ELR (cell line): Measurements from ENCODE around the gene AQP10.
A peak's percentile ranks its signal among the peaks of the same experiment; 100 is the strongest.
"Not testable (repeated sequence)": the region's sequence is repeated elsewhere in the genome, so short reads cannot be mapped to it uniquely, and the experiment has no call there.

Source experiments
- DNase-seq: peaks from one replicate; pipeline ENCODE4 v3.0.0-alpha.2; 2015; ENCODE audit warnings: low read depth

AQP10 gene, protein sequence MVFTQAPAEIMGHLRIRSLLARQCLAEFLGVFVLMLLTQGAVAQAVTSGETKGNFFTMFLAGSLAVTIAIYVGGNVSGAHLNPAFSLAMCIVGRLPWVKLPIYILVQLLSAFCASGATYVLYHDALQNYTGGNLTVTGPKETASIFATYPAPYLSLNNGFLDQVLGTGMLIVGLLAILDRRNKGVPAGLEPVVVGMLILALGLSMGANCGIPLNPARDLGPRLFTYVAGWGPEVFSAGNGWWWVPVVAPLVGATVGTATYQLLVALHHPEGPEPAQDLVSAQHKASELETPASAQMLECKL

DNA sequence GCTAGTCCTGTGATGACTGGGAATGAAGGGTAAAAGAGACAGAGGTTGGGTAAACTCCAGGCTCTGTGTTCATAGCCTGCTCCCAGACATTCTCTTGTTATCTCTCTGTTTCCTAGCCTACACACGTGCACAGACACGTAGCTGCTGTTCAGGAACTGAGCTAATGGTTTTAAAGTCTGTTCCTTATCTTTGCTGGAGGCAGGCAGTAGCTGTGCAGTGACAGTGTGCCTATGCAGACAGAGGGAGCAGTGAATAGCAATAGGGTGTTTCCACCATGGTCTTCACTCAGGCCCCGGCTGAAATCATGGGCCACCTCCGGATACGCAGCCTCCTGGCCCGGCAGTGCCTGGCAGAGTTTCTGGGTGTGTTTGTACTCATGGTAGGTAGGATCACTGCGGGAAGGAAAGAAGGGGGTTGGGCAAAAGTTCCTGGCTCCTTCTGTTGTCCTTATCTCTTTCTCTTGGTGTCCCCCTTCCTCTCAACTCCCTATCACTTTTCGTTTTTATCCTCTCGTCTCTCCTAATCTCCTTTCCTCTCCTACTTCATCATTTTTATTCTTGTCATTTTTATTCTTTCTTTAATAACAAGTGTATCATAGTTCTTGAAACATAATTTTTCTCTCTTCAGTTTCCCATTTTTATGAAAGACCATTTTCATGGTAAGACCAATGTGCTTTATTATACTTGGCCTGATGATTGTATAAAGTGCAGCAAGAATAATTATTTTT, at the start of gene AQP10:
Gene AQP10 (plus strand): TSS at position 212 of the 727 bp plus-strand sequence. CDS start 63 bp downstream, at position 275.
- no peak for DNase-seq

DNA sequence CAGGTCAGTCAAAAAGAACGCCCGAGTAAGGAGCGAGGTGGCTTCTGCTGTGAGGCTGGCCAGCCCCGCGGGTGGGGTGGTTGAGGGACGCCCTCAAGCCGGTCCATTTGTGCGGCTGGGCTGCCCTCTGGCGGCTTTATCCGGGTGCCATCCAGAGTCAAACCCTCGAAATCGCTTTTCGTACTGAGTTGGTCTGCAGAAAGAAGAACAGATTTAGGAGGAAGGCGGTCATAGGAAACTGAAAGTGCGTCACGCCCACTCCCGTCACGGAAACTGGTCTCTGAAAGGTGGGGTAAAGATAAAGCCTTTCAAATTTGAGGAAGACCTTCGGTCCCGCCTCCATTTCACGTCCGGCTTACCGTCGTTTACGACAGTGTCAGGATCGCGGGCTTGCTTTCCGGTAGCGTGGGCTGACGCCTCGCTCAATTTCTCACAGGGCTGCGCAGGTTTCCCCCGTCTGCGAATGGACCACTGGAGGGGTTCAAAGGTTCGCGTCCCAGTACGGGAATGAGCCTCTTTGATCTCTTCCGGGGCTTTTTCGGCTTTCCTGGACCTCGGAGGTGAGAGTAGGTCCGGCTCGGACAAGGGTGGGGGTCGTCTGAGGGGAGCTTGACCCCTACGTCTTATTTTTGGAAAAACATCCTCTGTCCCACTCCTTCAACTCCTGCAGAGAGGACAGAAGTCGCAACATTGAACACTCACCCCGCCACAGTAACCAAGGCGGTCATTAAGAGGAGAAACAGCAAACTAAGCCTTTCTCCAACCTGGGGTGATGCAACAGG, 48.5 kb upstream of the AQP10 start, which contains the start of gene HAX1:
Gene HAX1 (plus strand): TSS at position 413 of the 782 bp plus-strand sequence. CDS start 95 bp downstream, at position 508.
- peak; percentile 97 for DNase-seq

DNA sequence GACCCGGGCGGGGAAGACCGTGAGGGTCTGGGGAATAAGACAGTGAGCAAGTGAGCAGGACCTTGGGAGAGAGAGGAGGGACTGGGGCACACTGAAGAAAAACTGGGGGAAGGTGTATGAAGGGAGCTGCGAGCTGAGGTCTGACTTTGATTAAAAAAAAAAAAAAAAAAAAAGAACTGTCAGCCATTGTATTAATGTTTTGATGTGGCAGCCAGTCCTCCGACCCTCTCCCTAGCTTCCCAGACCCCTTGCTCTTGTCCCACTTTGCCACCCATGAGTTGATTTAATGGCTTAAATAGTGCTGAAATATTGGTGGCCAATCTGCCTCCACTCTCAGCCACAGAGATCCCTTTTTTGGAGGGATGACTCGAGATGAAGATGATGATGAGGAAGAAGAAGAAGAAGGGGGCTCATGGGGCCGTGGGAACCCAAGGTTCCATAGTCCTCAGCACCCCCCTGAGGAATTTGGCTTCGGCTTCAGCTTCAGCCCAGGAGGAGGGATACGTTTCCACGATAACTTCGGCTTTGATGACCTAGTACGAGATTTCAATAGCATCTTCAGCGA, 47.8 kb upstream of the AQP10 start:
- DNase-seq, result no peak

DNA sequence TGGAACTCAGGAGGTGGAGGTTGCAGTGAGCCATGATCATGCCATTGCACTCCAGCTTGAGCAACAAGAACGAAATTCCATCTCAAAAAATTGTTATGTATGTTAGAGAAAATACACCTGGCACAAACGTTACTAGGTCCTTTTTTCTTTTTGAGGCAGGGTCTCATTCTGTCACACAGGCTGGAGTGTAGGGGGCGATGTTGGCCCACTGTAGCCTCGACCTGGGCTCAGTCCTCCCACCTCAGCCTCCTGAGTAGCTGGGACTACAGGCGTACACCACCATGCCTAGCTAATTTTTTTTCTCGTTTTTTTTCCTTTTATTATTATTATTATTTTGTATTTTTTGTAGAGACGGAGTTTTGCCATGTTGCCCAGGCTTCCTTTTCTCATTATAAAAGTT, 44.1 kb upstream of the AQP10 start:
- DNase-seq, result no peak

DNA sequence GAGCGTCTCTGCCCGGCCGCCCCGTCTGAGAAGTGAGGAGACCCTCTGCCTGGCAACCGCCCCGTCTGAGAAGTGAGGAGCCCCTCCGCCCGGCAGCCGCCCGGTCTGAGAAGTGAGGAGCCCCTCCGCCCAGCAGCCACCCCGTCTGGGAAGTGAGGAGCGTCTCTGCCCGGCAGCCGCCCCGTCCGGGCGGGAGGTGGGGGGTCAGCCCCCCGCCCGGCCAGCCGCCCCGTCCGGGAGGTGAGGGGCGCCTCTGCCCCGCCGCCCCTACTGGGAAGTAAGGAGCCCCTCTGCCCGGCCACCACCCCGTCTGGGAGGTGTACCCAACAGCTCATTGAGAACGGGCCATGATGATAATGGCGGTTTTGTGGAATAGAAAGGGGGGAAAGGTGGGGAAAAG, 33.3 kb upstream of the AQP10 start:
- DNase-seq, result not testable (repeated sequence)

DNA sequence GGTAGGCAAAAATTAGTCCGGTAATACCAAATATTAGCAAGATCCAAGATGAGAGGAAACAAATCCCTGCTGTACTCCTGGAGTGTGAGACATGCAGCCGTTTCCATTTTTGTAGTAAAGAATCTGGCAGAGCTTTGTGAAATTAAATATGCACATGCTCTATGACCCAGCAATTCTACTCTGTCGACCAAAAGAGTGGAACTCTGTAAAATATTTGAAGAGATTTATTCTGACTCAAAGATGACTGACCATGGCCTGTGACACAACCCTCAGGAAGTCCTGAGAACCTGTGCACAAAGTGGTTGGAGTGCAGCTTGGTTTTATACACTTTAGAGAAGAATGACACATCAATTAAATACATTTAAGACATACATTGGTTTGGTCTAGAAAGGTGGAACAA, 32.2 kb upstream of the AQP10 start:
- DNase-seq, result peak; percentile 34

DNA sequence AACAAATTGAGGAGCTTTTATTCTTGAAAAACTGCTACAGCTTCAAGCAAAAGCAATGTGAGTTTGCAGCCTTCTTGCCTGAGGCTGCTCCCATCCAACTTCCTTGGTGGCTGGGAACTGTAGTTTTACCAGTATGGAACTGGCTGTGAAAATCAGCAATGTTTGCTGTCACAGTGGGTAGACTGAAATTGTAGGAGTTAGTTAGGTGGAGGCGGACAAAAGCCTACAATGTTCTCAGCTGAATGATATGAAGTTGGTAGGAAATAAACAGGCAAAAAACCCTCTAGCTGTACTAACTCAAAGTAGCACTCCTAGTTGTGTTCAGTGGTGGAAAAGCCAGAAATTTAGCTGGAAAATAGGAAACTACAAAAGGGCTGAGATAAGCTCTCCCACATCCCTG, 30.0 kb upstream of the AQP10 start:
- no peak for DNase-seq

DNA sequence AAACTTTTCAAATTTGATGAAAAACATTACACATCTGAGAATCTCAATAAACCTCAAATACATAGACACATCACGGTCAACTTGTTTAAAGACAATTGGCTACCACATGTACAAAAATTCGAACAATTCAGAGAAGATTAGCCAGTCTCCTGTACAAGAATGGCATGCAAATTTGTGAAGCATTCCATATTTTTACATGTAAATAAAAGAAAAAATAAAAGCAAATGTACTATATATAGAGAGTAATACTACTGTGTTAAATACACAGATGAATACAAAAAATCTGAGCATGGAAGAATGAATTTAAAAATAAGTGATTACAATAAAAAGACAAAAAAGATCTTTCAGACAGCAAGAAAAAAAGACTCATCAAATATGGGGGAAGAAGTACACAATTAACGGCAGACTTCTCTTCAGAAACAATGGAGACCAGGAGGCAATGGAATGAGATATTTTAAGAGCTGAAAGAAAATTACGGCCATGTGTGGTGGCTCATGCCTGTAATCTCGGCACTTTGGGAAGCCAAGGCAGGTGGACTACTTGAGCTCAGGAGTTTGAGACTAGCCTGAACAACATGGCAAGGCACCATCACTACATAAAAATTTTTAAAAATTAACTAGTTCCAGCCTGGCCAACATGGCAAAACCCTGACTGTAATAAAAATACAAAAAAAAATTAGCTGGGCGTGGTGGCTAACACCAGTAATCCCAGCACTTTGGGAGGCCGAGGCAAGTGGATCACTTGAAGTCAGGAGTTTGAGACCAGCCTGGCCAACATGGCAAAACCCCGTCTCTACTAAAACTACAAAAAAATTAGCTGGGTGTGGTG, 25.3 kb upstream of the AQP10 start:
- DNase-seq, result no peak

DNA sequence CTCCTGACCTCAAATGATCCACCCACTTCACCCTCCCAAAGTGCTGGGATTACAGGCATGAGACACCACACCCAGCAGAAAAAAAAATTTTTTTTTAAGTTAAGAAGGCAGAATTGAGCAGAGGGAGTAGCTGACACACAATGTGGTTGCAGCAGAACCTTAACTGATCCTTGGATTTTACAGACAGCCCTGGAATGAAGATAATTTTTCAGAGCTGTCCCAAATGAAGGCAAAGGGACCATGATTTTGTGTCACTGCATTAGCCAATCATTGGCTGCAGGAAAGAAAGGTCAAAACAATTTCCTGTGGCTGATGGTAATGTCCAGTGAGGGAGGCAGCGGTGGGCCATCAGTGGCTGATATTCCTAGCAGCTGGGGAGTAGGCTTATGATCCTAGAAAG, 19.3 kb upstream of the AQP10 start:
- no peak for DNase-seq

DNA sequence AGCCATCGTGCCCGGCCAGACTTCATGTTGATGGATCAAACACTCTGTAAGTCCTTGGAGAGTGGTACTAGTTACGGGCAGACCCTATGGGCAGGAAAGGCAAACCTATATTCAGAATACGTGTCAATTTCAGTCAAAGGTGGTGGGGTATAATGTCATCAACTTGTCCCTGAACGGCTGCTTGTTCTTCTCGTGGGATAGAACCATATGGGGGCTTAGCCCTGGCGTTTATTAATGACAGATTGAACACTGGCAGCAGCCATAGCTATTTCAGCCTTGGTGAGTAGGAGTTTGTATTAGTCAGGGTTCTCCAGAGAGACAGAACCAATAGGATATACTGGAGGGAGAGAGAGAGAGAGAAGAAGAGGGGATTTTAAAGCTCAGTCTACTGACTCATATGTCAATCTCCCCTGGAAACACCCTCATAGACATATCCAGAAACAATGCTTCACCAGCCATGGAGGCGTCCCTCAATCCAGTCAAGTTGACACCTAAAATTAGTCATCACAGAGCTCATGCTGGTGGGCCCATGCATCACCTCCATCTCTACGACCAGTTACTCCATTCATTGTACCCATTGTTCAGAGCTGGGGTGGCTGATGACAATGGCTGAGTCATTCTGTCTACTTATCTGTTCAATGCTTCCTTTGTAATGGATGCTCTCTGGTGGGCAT, 16.1 kb upstream of the AQP10 start:
- DNase-seq, result peak; percentile 60

DNA sequence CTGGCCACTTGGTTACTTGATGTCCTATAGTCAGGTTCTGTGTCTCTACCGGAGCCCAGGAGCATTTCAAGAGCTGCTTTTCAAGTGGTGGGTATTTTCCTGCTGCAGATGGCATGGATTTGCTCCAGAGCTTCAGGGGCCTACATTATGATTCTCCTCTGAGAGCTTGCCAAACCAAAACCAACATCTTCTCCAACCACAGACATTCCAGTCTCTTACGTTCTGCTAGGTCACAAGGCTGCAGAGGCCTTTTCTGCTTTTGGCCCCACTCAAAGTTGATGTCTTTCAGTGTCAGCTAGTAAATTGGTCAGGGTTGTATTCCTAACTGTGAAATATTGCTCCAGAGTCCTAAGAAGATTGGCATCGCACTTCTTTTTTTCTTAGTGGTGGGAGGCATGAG, 14.7 kb upstream of the AQP10 start:
- DNase-seq, result no peak

DNA sequence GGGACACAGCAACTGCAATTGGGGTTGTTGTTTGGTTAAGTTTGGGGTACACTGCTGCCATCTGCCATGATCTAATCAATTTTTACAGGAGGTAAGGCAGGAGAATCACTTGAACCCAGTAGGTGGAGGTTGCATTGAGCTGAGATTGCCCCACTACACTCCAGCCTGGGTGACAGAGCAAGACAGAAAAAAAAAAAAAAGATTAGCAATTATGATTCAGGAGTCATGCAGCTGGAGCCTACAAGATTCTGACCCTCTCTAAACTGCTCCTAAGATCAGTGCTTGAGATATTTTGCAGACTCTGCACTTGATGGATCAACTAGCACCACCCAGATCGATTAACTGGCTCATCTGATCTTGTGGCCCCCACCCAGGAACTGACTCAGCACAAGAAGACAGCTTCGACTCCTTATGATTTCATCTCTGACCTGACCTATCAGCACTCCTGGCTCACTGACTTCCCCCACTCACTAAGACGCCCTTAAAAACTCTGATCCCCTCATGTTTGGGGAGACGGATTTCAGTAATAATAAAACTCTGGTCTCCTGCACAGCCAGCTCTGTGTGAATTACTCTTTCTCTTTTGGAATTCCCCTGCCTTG, 13.1 kb upstream of the AQP10 start:
- DNase-seq, result not testable (repeated sequence)

DNA sequence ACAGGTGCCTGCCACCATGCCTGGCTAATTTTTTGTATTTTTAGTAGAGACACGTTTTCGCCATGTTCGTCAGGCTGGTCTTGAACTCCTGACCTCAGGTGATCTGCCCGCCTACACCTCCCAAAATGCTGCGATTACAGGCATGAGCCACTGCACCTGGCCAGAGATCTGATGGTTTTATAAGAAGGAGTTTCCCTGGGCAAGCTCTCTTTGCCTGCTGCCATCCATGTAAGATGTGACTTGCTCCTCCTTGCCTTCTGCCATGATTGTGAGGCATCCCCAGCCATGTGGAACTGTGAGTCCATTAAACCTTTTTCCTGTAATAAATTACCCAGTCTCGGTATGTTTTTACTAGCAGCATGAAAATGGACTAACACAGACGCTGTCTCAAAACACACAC, 11.8 kb upstream of the AQP10 start:
- not testable (repeated sequence) for DNase-seq

DNA sequence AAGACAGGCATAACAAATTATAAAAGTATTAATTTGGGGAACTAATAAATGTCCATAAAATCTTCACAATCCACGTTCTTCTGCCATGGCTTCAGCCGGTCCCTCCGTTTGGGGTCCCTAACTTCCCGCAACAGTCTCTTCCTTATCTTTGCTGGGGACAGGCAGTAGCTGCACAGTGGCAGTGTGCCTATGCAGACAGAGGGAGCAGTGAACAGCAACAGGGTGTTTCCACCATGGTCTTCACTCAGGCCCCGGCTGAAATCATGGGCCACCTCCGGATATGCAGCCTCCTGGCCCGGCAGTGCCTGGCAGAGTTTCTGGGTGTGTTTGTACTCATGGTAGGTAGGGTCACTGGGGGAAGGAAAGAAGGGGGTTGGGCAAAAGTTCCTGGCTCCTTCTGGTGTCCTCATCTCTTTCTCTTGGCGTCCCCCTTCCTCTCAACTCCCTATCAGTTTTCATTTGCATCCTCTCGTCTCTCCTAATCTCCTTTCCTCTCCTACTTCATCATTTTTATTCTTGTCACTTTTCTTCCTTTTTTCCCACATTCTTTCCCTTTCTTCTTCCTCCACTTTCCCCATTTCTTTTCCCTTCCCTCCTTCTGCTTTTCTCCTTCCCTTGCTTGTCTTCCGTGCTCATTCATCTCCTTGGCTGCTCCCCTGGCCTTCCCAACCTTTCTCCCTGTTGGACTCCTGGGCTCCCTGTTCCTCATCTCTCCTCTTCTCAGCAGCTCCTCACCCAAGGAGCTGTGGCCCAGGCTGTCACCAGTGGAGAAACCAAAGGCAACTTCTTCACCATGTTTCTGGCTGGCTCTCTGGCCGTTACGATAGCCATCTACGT, 8.4 kb upstream of the AQP10 start:
- not testable (repeated sequence) for DNase-seq

DNA sequence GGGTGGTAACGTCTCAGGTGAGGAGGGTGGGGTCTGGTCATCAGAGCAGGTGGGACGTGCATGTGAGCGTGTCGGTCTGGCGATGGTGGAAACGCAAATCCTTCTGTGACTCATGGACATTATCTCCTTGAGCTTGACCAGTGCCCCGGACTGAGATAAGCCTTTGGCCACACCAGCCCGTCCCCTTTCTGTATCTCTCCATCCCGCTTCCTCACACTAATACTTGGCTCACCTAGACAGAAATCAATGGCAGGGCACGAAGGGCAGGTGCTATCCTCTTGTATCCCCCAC, 7.9 kb upstream of the AQP10 start:
- DNase-seq, result no peak

DNA sequence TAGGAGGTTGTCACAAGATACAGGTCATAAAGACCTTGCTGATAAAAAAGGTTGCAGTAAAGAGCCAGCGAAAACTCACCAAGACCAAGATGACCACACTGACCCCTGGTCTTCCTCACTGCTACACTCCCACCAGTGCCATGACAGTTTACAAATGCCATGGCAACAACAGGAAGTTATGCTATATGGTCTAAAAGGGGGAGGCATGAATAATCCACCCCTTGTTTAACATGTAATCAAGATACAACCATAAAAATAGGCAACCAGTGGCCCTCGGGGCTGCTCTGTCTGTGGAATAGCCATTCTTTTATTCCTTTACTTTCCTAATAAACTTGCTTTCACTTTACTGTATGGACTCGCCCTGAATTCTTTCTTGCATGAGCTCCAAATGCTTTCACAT, 6.7 kb upstream of the AQP10 start:
- not testable (repeated sequence) for DNase-seq

DNA sequence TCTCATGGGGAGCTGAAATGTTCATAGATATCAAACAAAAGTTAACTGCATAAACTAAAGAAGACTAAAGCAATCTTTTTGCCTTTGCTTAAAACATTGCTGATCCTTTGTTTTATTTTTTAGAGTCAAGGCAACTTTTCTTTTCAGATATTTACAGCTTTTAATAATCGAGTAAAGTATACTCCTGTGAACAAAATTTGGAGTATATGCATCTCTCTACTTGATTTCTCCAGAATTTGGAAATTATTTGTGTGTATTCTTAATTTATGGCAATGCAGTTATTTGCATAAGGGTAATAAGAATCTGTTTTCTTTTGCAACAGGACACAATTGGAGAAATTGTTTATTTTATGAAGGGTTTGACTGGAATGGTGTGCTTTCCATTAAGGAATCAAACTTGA, 4.2 kb upstream of the AQP10 start:
- DNase-seq, result no peak

DNA sequence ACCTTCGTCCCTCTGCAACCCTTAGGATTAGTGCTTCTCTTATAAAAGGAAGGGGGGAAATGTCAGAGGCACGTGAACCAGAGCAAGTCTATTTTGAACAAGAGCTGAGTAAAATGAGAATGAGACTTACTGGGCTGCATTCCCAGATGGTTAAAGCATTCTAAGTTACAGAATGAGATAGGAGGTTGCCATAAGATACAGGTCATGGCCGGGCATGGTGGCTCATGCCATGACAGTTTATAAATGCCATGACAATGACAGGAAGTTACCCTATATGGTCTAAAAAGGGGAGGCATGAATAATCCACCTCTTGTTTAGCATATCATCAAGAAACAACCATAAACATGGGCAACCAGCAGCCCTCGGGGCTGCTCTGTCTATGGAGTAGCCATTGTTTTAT, 2.5 kb upstream of the AQP10 start:
- no peak for DNase-seq

DNA sequence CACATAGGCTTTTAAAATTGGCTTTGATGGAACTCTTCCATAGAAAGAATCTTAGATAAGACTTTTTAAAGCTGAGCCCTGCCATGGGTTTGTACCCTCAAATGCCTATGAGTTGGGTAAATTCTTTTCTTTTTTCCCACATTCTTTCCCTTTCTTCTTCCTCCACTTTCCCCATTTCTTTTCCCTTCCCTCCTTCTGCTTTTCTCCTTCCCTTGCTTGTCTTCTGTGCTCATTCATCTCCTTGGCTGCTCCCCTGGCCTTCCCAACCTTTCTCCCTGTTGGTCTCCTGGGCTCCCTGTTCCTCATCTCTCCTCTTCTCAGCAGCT, 679 bp downstream of the AQP10 start:
- DNase-seq, result not testable (repeated sequence)

DNA sequence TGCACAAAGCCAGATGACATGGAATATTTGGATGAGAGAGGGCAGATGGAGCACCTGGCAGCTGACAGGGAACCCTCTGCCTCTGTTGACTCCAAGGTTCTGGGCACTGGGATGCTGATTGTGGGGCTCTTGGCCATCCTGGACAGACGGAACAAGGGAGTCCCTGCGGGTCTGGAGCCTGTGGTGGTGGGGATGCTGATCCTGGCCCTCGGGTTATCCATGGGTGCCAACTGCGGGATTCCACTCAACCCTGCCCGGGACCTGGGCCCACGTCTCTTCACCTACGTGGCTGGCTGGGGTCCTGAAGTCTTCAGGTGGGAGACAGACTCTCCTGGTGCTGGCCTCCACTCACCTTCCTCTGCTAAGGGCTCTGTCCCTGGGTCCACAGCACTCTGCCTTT, 2.6 kb downstream of the AQP10 start:
- DNase-seq, result no peak
